Activated T-helper 17 cell treated with anti-CD3 and anti-CD28 coated beads, Interleukin-2, amount 50 U/mL, for 72 hours (primary cell): ENCODE data around the gene ARCN1. TPM values are rescaled to one million over a fixed set of nuclear protein-coding genes. Genes with fewer than 3 reads are reported as not detected.
A peak's percentile ranks its signal among the peaks of the same experiment; 100 is the strongest.
"Not testable (repeated sequence)": the region's sequence is repeated elsewhere in the genome, so short reads cannot be mapped to it uniquely, and the experiment has no call there.

Source experiments
- ATAC-seq: fragments of 150-1000 bp; cut with Tn5 transposase; replicated peaks from 2 replicates; pipeline ENCODE4 v1.10.0; 2021; ENCODE audit warnings: mild to moderate bottlenecking, moderate library complexity
- H3K27ac Mint-ChIP-seq: one replicate; pipeline ENCODE4 v1.8.0; 2022; ENCODE audit warnings: mixed read lengths
- H3K27me3 Mint-ChIP-seq: one replicate; pipeline ENCODE4 v1.8.0; 2022; ENCODE audit warnings: mixed read lengths
- H3K36me3 Mint-ChIP-seq: one replicate; pipeline ENCODE4 v1.8.0; 2022; ENCODE audit warnings: low read depth, mild to moderate bottlenecking, mixed read lengths
- H3K4me1 Mint-ChIP-seq: one replicate; pipeline ENCODE4 v1.8.0; 2022; ENCODE audit warnings: mixed read lengths
- H3K4me3 Mint-ChIP-seq: one replicate; pipeline ENCODE4 v1.8.0; 2022; ENCODE audit warnings: mild to moderate bottlenecking, mixed read lengths
- H3K9me3 Mint-ChIP-seq: one replicate; pipeline ENCODE4 v1.8.0; 2022; ENCODE audit warnings: mixed read lengths
- total RNA-seq, 2 donors: library from RNA; stranded (reverse); gene quantifications; one replicate each; pipeline ENCODE4 v1.2.3, GENCODE V29; 2022

Gene ARCN1
- total RNA-seq, 2 donors from 2014 or later: 143 to 155 TPM

DNA sequence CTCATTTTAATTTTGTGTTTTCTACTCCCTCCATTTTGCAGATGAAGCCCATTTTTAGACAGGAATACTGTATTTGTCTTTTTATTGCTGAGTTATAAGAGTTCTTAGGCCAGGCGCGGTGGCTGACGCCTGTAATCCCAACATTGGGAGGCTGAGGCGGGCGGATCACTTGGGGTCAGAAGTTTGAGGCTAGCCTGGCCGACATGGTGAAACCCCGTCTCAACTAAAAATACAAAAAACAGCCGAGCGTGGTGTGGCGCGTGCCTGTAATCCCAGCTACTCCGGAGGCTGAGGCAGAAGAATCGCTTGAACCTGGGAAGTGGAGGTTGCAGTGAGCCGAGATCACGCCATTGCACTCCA lies 528 bp upstream of the ARCN1 start:
- not testable (repeated sequence) for H3K27me3 Mint-ChIP-seq, ATAC-seq, H3K9me3 Mint-ChIP-seq
- Mint-ChIP-seq H3K4me1 (peaks cover 25% of the 10 kb centered on the region), H3K36me3 (peaks cover 37% of the 10 kb centered on the region), H3K27ac (peak overlapping the region; percentile 99), H3K4me3 (peak overlapping the region; percentile 99)

- peak; percentile 87 for ATAC-seq
- H3K27ac Mint-ChIP-seq: peak overlapping the region; percentile 99
- peaks cover 48% of the 10 kb centered on the region for H3K36me3 Mint-ChIP-seq
Measured at GRCh38 chr11:118572981-118573550, 857 bp downstream of the ARCN1 start.

DNA sequence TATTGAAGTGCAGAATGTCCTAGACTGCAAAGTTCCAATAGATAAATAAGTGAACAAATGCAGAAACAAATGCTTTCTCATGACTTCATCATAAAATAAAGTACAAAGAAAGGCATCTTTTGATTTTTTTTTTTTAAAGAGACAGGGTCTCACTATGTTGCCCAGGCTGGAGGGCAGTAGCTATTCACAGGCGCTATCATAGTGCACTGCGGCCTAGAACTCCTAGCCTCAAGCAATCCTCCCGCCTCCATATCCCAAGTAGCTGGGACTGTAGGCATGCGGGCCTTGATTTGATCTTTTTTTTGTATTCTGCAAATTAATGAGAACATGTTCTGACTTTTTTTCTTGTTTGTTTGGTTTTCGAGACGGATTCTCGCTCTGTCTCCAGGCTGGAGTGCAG lies 2.4 kb downstream of the ARCN1 start:
- Mint-ChIP-seq H3K4me3 (peak overlapping the region; percentile 57), H3K9me3 (no peaks in the 10 kb centered on the region), H3K27ac (no peak overlapping the region), H3K36me3 (peaks cover 54% of the 10 kb centered on the region), H3K4me1 (peaks cover 31% of the 10 kb centered on the region), H3K27me3 (no peaks in the 10 kb centered on the region)
- ATAC-seq: no peak

More at GRCh38 chr11:118572981-118573550, 857 bp downstream of the ARCN1 start:
- H3K9me3 Mint-ChIP-seq: no peaks in the 10 kb centered on the region
- no peaks in the 10 kb centered on the region for H3K27me3 Mint-ChIP-seq
- H3K4me1 Mint-ChIP-seq: peaks cover 31% of the 10 kb centered on the region
- peak overlapping the region; percentile 99 for H3K4me3 Mint-ChIP-seq

DNA sequence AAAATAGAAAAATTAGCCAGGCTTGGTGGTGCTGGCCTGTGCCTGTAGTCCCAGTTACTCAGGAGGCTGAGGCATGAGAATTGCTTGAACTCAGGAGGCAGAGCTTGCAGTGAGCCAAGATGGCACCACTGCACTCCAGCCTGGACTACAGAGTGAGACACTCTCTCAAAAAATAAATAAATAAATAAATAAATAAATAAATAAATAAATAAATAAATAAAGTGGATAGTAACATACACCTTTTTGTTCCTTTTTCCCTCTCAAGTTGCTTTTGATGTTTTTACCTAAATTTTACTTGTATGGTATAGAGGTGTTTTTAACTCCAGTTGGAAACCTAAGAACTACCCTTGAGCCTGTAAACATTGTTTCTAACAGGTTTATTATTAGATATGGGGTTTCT lies 5.8 kb downstream of the ARCN1 start:
- not testable (repeated sequence) for H3K27me3 Mint-ChIP-seq, H3K27ac Mint-ChIP-seq
- peaks cover 23% of the 10 kb centered on the region for H3K4me1 Mint-ChIP-seq

DNA sequence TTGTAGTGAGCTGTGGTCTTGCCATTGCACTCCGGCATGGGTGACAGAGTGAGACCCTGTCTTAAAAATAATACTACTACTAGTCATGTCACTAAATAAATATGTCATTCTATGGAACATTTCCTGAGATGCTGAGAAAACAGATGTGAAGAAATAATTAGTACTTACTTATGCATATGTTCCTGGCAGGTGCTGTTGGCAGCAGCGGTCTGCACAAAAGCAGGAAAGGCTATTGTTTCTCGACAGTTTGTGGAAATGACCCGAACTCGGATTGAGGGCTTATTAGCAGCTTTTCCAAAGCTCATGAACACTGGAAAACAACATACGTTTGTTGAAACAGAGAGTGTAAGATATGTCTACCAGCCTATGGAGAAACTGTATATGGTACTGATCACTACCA lies 8.8 kb downstream of the ARCN1 start:
- H3K36me3 Mint-ChIP-seq: peaks cover 77% of the 10 kb centered on the region
- no peak for ATAC-seq
- no peak overlapping the region for H3K4me3 Mint-ChIP-seq
- H3K9me3 Mint-ChIP-seq: no peaks in the 10 kb centered on the region
- no peaks in the 10 kb centered on the region for H3K27me3 Mint-ChIP-seq
- no peak overlapping the region for H3K27ac Mint-ChIP-seq
- H3K4me1 Mint-ChIP-seq: peaks cover 7% of the 10 kb centered on the region

More for the DNA sequence above, 5.8 kb downstream of the ARCN1 start:
- H3K4me3 Mint-ChIP-seq, H3K9me3 Mint-ChIP-seq, ATAC-seq: not testable (repeated sequence)
- H3K36me3 Mint-ChIP-seq: peaks cover 74% of the 10 kb centered on the region

GRCh38 chr11:118587952-118588351 lies 15.7 kb downstream of the ARCN1 start:
- H3K36me3 Mint-ChIP-seq: peaks cover 100% of the 10 kb centered on the region
- H3K27ac Mint-ChIP-seq: no peak overlapping the region
- H3K4me3 Mint-ChIP-seq: no peak overlapping the region
- H3K27me3 Mint-ChIP-seq: no peaks in the 10 kb centered on the region
- no peaks in the 10 kb centered on the region for H3K9me3 Mint-ChIP-seq
- H3K4me1 Mint-ChIP-seq: no peaks in the 10 kb centered on the region
- no peak for ATAC-seq

GRCh38 chr11:118592616-118593367 lies 20.6 kb downstream of the ARCN1 start:
- Mint-ChIP-seq H3K4me1 (no peaks in the 10 kb centered on the region), H3K36me3 (peaks cover 100% of the 10 kb centered on the region), H3K27me3 (no peaks in the 10 kb centered on the region), H3K9me3 (no peaks in the 10 kb centered on the region), H3K4me3 (no peak overlapping the region), H3K27ac (no peak overlapping the region)
- no peak for ATAC-seq

- H3K27ac Mint-ChIP-seq, H3K27me3 Mint-ChIP-seq, H3K4me1 Mint-ChIP-seq, H3K9me3 Mint-ChIP-seq, H3K4me3 Mint-ChIP-seq: not testable (repeated sequence)
- ATAC-seq: peak; percentile 52
- peaks cover 100% of the 10 kb centered on the region for H3K36me3 Mint-ChIP-seq
Measured at GRCh38 chr11:118594984-118595383, 22.8 kb downstream of the ARCN1 start.

DNA sequence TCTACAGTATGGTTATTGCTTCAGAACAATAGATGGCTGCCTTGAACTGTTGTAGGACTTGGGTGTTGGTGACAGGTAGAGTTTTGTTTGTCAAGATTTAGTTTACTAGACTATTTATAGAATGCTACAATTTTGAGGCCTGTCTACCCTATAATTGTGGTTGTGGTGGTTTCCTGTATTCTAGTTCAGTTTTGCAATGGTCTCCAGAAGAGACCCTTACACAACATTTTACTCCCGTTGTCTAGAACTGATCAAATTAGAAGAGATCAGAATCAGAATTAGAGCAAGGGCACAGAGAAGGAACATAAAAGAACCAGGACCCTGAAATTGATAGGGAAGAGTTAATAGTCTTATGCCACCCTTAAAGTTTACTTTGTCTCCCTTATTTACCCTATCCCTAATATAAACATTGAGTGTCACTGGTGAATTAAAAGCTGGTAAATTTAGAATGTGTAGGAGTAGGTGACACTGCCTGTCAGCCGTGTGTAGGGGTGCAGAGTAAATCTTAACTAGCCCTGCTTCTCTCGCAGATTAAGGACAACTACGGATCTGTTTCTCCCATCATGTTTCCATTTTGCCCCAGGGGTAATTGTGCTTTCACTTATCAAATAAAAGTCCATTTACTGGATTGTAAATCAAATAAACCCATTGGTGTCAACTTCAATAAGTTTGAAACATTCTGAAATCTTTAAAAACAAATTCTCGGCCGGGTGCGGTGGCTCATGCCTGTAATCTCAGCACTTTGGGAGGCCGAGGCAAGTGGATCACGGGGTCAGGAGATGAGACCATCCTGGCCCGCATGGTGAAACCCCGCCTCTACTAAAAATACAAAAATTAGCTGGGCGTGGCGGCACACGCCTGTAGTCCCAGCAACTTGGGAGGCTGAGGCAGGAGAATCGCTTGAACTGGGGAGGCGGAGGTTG lies 24.3 kb downstream of the ARCN1 start:
- Mint-ChIP-seq H3K4me3 (no peak overlapping the region), H3K4me1 (no peaks in the 10 kb centered on the region), H3K36me3 (peaks cover 100% of the 10 kb centered on the region), H3K27me3 (no peaks in the 10 kb centered on the region), H3K27ac (peak overlapping the region; percentile 25), H3K9me3 (no peaks in the 10 kb centered on the region)
- ATAC-seq: no peak

DNA sequence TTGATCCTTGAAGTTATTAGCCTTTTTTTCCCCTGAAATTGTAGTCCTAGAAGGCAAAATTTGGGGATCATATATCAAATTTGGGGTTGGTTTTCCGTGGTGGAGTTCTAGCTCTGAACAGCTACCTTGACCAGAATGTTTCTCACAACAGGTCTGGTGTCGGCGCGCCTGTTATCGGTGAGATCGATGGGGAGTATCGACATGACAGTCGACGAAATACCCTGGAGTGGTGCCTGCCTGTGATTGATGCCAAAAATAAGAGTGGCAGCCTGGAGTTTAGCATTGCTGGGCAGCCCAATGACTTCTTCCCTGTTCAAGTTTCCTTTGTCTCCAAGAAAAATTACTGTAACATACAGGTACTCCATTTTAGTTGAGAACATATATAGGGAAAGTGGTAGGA lies 25.3 kb downstream of the ARCN1 start:
- Mint-ChIP-seq H3K27me3 (no peaks in the 10 kb centered on the region), H3K4me1 (no peaks in the 10 kb centered on the region), H3K4me3 (no peak overlapping the region), H3K27ac (no peak overlapping the region), H3K9me3 (no peaks in the 10 kb centered on the region), H3K36me3 (peaks cover 100% of the 10 kb centered on the region)
- ATAC-seq: no peak

GRCh38 chr11:118602331-118602730 lies 30.1 kb downstream of the ARCN1 start:
- no peaks in the 10 kb centered on the region for H3K27me3 Mint-ChIP-seq
- H3K36me3 Mint-ChIP-seq: peaks cover 59% of the 10 kb centered on the region
- ATAC-seq: no peak
- H3K4me3 Mint-ChIP-seq: no peak overlapping the region
- no peaks in the 10 kb centered on the region for H3K9me3 Mint-ChIP-seq
- H3K27ac Mint-ChIP-seq: no peak overlapping the region
- H3K4me1 Mint-ChIP-seq: no peaks in the 10 kb centered on the region

GRCh38 chr11:118603709-118604108 lies 31.5 kb downstream of the ARCN1 start:
- ATAC-seq, H3K4me3 Mint-ChIP-seq, H3K27me3 Mint-ChIP-seq, H3K4me1 Mint-ChIP-seq, H3K27ac Mint-ChIP-seq, H3K9me3 Mint-ChIP-seq: not testable (repeated sequence)
- peaks cover 45% of the 10 kb centered on the region for H3K36me3 Mint-ChIP-seq

DNA sequence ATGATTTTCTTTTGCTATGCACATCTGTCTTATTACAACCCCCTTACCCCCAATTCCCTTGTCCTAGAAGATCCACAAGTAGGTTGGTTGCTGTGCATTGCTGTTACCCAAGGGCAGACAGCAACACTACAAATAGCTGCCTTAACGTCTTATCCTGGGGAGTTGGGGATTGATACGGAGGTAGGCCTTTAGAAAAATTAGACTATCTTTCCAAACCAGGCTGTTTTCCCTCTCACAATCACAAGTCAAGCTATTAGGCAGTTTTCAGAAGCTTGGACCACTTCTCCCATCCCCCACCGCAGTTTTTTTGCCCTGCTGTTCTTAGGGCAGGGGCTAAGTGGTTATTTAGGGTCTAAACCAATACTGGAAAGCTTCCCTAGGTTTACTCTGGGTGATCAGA lies 32.4 kb downstream of the ARCN1 start:
- ATAC-seq: no peak

GRCh38 chr11:118605116-118605867 lies 33.1 kb downstream of the ARCN1 start:
- no peak for ATAC-seq
- Mint-ChIP-seq H3K27ac (no peak overlapping the region), H3K9me3 (no peaks in the 10 kb centered on the region), H3K4me3 (no peak overlapping the region), H3K36me3 (peaks cover 29% of the 10 kb centered on the region), H3K27me3 (peaks cover 13% of the 10 kb centered on the region), H3K4me1 (peaks cover 16% of the 10 kb centered on the region)

More for the DNA sequence above, 32.4 kb downstream of the ARCN1 start:
- Mint-ChIP-seq H3K4me3 (no peak overlapping the region), H3K27ac (no peak overlapping the region), H3K9me3 (no peaks in the 10 kb centered on the region), H3K36me3 (peaks cover 37% of the 10 kb centered on the region), H3K4me1 (peaks cover 11% of the 10 kb centered on the region), H3K27me3 (peaks cover 9% of the 10 kb centered on the region)
